22Rv1 (cell line): ENCODE measurements around the gene RASSF5.
"Not testable (repeated sequence)": the region's sequence is repeated elsewhere in the genome, so short reads cannot be mapped to it uniquely, and the experiment has no call there.

Source experiments
- H3K27ac ChIP-seq: fragments of 450-650 bp; 2 replicates; pipeline ENCODE4 v1.5.1; 2017
- CTCF ChIP-seq: fragments of 450-650 bp; IDR thresholded peaks from 2 replicates; pipeline ENCODE4 v1.5.1; 2017; ENCODE audit warnings: mild to moderate bottlenecking
- ZFX ChIP-seq: fragments of 450-650 bp; IDR thresholded peaks from 2 replicates; pipeline ENCODE4 v1.6.1; 2017; ENCODE audit warnings: antibody characterized with exemption, borderline replicate concordance

Gene RASSF5

GRCh38 chr1:206604861-206605260 lies 97.5 kb downstream of the RASSF5 start:
- TF ChIP-seq ZFX: no peak
- TF ChIP-seq CTCF: no peak

GRCh38 chr1:206606867-206607266 lies 99.5 kb downstream of the RASSF5 start:
- H3K27ac ChIP-seq: no peak overlapping the region
- TF ChIP-seq ZFX (no peak), CTCF (peak; percentile 88)

More at GRCh38 chr1:206604861-206605260, 97.5 kb downstream of the RASSF5 start:
- H3K27ac ChIP-seq: no peak overlapping the region

GRCh38 chr1:206608108-206608698 lies 100.9 kb downstream of the RASSF5 start:
- TF ChIP-seq CTCF (peak; percentile 99), ZFX (no peak)
- no peak overlapping the region for H3K27ac ChIP-seq

GRCh38 chr1:206609229-206609991 lies 102.1 kb downstream of the RASSF5 start:
- no peak for TF ChIP-seq ZFX
- no peak overlapping the region for H3K27ac ChIP-seq

- H3K27ac ChIP-seq: peak within 1 kb of the TSS; percentile 72
- TF ChIP-seq ZFX (peak; percentile 92), CTCF (peak; percentile 99)
Observed at GRCh38 chr1:206612129-206612876, 105.0 kb downstream of the RASSF5 start, which contains the start of gene EIF2D. TSS of gene EIF2D (minus strand) at chr1:206612465. CDS start at chr1:206612342, 123 bp downstream.

GRCh38 chr1:206626396-206626795 lies 119.1 kb downstream of the RASSF5 start:
- H3K27ac ChIP-seq: not testable (repeated sequence)

GRCh38 chr1:206628916-206629315 lies 121.6 kb downstream of the RASSF5 start:
- H3K27ac ChIP-seq: no peak overlapping the region
- TF ChIP-seq ZFX: no peak
- no peak for TF ChIP-seq CTCF

GRCh38 chr1:206631085-206631509 lies 123.8 kb downstream of the RASSF5 start:
- peak; percentile 65 for TF ChIP-seq CTCF
- no peak for TF ChIP-seq ZFX
- no peak overlapping the region for H3K27ac ChIP-seq
